H1 (cell line): ENCODE measurements around the gene AKR1B15. TPM values are rescaled to one million over a fixed set of nuclear protein-coding genes. Genes with fewer than 3 reads are reported as not detected.

ENCODE experiments used
- CTCF ChIA-PET: fragments of 300-600 bp; sonication (Branson Sonifier 250); formaldehyde crosslinking; loops from one replicate; lab custom pipeline; 2021; ENCODE audit not compliant: partially characterized antibody; lab: Charles Lee
- POLR2A ChIA-PET: fragments of 300-600 bp; sonication (Branson Sonifier 250); formaldehyde crosslinking; loops from one replicate; lab custom pipeline; 2021; ENCODE audit warnings: inconsistent platforms; ENCODE audit not compliant: partially characterized antibody; lab: Charles Lee
- DNase-seq, 2 experiments: peaks; one replicate each; pipeline versions ENCODE4 v3.0.0 to v3.0.0-alpha.2; 2010 to 2022; ENCODE audit warnings: low spot score in 2 of 2, low read depth in 1 of 2, mixed read lengths in 1 of 2
- FAIRE-seq: peaks from 2 replicates; lab custom pipeline; 2011; peaks lifted over from hg19 to GRCh38; lab: Jason Lieb, UNC
- H2AFZ ChIP-seq: 2 replicates; pipeline ENCODE4 v1.8.1; 2012; ENCODE audit warnings: low read length, inconsistent platforms
- H2AK5ac ChIP-seq: 2 replicates; pipeline ENCODE4 v1.6.1; 2013; ENCODE audit warnings: low read depth, low read length
- H2BK120ac ChIP-seq: replicated peaks from 2 replicates; pipeline ENCODE3; 2013; ENCODE audit warnings: low read depth, low read length, inconsistent platforms
- H2BK12ac ChIP-seq: 2 replicates; pipeline ENCODE4 v1.6.1; 2013; ENCODE audit warnings: low read depth, low read length
- H2BK15ac ChIP-seq: 2 replicates; pipeline ENCODE4 v1.6.1; 2013; ENCODE audit warnings: low read length
- H2BK20ac ChIP-seq: 2 replicates; pipeline ENCODE4 v1.6.1; 2013; ENCODE audit warnings: low read length
- H2BK5ac ChIP-seq: 2 replicates; pipeline ENCODE4 v1.6.1; 2013; ENCODE audit warnings: low read depth, low read length
- H3K14ac ChIP-seq: 2 replicates; pipeline ENCODE4 v1.6.1; 2013; ENCODE audit warnings: inconsistent platforms; ENCODE audit not compliant: insufficient read length
- H3K18ac ChIP-seq: 2 replicates; pipeline ENCODE4 v1.6.1; 2013; ENCODE audit warnings: low read length; ENCODE audit errors: extremely low read depth
- H3K23ac ChIP-seq: 2 replicates; pipeline ENCODE4 v1.6.1; 2013; ENCODE audit warnings: inconsistent platforms; ENCODE audit not compliant: insufficient read length
- H3K23me2 ChIP-seq: 2 replicates; pipeline ENCODE4 v1.6.1; 2013; ENCODE audit warnings: low read depth, low read length
- H3K27ac ChIP-seq: 2 replicates; pipeline ENCODE4 v1.6.1; 2011; ENCODE audit warnings: low read depth, low read length, inconsistent platforms
- H3K27me3 ChIP-seq, 4 experiments: replicated peaks in 1 of 4; 1 replicate in 1 of 4; 2 replicates in 3 of 4; pipeline versions ENCODE4 v1.6.1 to v1.8.1; 2011 to 2013; ENCODE audit warnings: low read length in 3 of 4, mild to moderate bottlenecking in 3 of 4, inconsistent platforms in 2 of 4, mixed read lengths in 2 of 4, moderate library complexity in 1 of 4; ENCODE audit not compliant: control insufficient read depth in 3 of 4, insufficient read depth in 3 of 4; ENCODE audit errors: extremely low read depth in 1 of 4
- H3K36me3 ChIP-seq, 4 experiments: 2 replicates each; pipeline versions ENCODE4 v1.6.1 to v1.8.1; 2011 to 2013; ENCODE audit warnings: mild to moderate bottlenecking in 4 of 4, low read length in 3 of 4, moderate library complexity in 2 of 4, control low read depth in 1 of 4, inconsistent platforms in 1 of 4; ENCODE audit not compliant: insufficient read depth in 4 of 4, control insufficient read depth in 2 of 4
- H3K4ac ChIP-seq: replicated peaks from 2 replicates; pipeline ENCODE3; 2013; ENCODE audit warnings: low read length, low read depth, mixed read lengths, inconsistent platforms; ENCODE audit not compliant: insufficient read length
- H3K4me1 ChIP-seq, 4 experiments: replicated peaks in 1 of 4; 1 replicate in 1 of 4; 2 replicates in 3 of 4; pipeline versions ENCODE4 v1.6.1 to v1.8.1; 2011 to 2013; ENCODE audit warnings: low read length in 3 of 4, inconsistent platforms in 2 of 4, mixed read lengths in 1 of 4; ENCODE audit not compliant: insufficient read depth in 4 of 4, control insufficient read depth in 3 of 4
- H3K4me2 ChIP-seq, 2 experiments: 2 replicates each; pipeline versions ENCODE4 v1.6.1 to v1.8.1; 2011 to 2013; ENCODE audit warnings: low read depth in 2 of 2, low read length in 2 of 2, control low read depth in 1 of 2, inconsistent platforms in 1 of 2, mild to moderate bottlenecking in 1 of 2; ENCODE audit not compliant: insufficient read depth in 1 of 2
- H3K4me3 ChIP-seq, 4 experiments: fragments of 200-600, 300-600 bp in 1 of 4; sonication (generic), shearing (Covaris generic), sonication (Bioruptor Twin) in 1 of 4; 2 replicates each; pipeline versions ENCODE4 v1.5.1 to v1.8.1; 2011 to 2016; ENCODE audit warnings: low read length in 4 of 4, low read depth in 3 of 4, control low read depth in 2 of 4, inconsistent platforms in 2 of 4, mild to moderate bottlenecking in 2 of 4, mixed read lengths in 1 of 4, moderate library complexity in 1 of 4; ENCODE audit not compliant: insufficient read depth in 2 of 4; ENCODE audit errors: extremely low read depth in 1 of 4
- H3K56ac ChIP-seq: replicated peaks from 2 replicates; pipeline ENCODE3; 2013; ENCODE audit warnings: low read depth, mild to moderate bottlenecking, mixed read lengths, low read length, inconsistent platforms; ENCODE audit not compliant: insufficient read length
- H3K79me1 ChIP-seq: 2 replicates; pipeline ENCODE4 v1.6.1; 2013; ENCODE audit warnings: low read depth, low read length, control low read depth
- H3K79me2 ChIP-seq, 2 experiments: 2 replicates each; pipeline versions ENCODE4 v1.6.1 to v1.8.1; 2012 to 2013; ENCODE audit warnings: low read length in 2 of 2, mild to moderate bottlenecking in 2 of 2, inconsistent platforms in 1 of 2; ENCODE audit not compliant: insufficient read depth in 2 of 2, control insufficient read depth in 1 of 2
- H3K9ac ChIP-seq, 4 experiments: replicated peaks in 1 of 4; 1 replicate in 1 of 4; 2 replicates in 3 of 4; pipeline versions ENCODE4 v1.6.1 to v1.8.1; 2011 to 2013; ENCODE audit warnings: low read depth in 3 of 4, low read length in 3 of 4, control low read depth in 2 of 4, mild to moderate bottlenecking in 2 of 4, moderate library complexity in 2 of 4, inconsistent platforms in 1 of 4; ENCODE audit errors: extremely low read depth in 1 of 4
- H3K9me3 ChIP-seq, 2 experiments: 2 replicates each; pipeline versions ENCODE4 v1.6.1 to v1.8.1; 2012 to 2013; ENCODE audit warnings: mild to moderate bottlenecking in 2 of 2, moderate library complexity in 2 of 2, control low read depth in 1 of 2, inconsistent platforms in 1 of 2, low read depth in 1 of 2, low read length in 1 of 2, mixed read lengths in 1 of 2; ENCODE audit not compliant: insufficient read depth in 2 of 2
- H4K20me1 ChIP-seq, 2 experiments: replicated peaks in 1 of 2; 2 replicates each; pipeline versions ENCODE3 to v1.8.1; 2011 to 2013; ENCODE audit warnings: inconsistent platforms in 2 of 2, low read length in 2 of 2, mild to moderate bottlenecking in 1 of 2; ENCODE audit not compliant: insufficient read depth in 2 of 2, control insufficient read depth in 1 of 2
- H4K5ac ChIP-seq: 2 replicates; pipeline ENCODE4 v1.6.1; 2013; ENCODE audit warnings: low read length, low read depth, mixed read lengths, inconsistent platforms; ENCODE audit not compliant: insufficient read length
- H4K8ac ChIP-seq: 2 replicates; pipeline ENCODE4 v1.8.0; 2013; ENCODE audit warnings: mild to moderate bottlenecking, moderate library complexity, low read length, inconsistent platforms; ENCODE audit not compliant: insufficient read depth; ENCODE audit errors: extremely low read depth
- H4K91ac ChIP-seq: replicated peaks from 2 replicates; pipeline ENCODE3; 2013; ENCODE audit warnings: low read length, mixed read lengths, inconsistent platforms; ENCODE audit not compliant: insufficient read length
- WGBS, 2 experiments: shearing (Covaris generic) in 1 of 2; methylation state at CpG; one replicate each; pipeline versions ENCODE4 v1.1.6 to v1.1.7; 2013 to 2015; ENCODE audit warnings: low lambda C conversion rate in 2 of 2, mixed read lengths in 2 of 2, inconsistent platforms in 1 of 2, low coverage in 1 of 2, missing lambda C conversion rate in 1 of 2; ENCODE audit not compliant: insufficient replicate concordance in 2 of 2, insufficient coverage in 1 of 2, insufficient read length in 1 of 2; ENCODE audit errors: extremely low coverage in 1 of 2, missing lambda C conversion rate in 1 of 2; 5-methylcytosine and 5-hydroxymethylcytosine counted together
- polyA plus RNA-seq, 7 experiments: library from polyadenylated mRNA; depleted of rRNA in 3 of 7; stranded (reverse) in 5 of 7; unstranded in 2 of 7; fragments of >200 nt in 5 of 7; fragments of 200-250 nt in 2 of 7; gene quantifications; 1 replicate in 5 of 7; 2 replicates in 1 of 7; 4 replicates in 1 of 7; pipeline versions ENCODE4 v1.2.1 to v1.2.3, GENCODE V29; 2011 to 2013; ENCODE audit warnings: missing spikeins in 2 of 7, mixed read lengths in 2 of 7
- total RNA-seq: library from RNA; stranded (reverse); fragmentation: NEBNext Ultra II Directional; extraction: Animal tissue kit (Norgen Biotek cat#: 25700); gene quantifications from 2 replicates; pipeline ENCODE4 v1.2.1, GENCODE V29; 2021

The AKR1B15 gene
- total and polyA plus RNA-seq, 2 of the 8 experiments (the other 6 are each of a cell fraction or from before 2014, with no cell fraction given): 0.15 to 0.47 TPM

DNA sequence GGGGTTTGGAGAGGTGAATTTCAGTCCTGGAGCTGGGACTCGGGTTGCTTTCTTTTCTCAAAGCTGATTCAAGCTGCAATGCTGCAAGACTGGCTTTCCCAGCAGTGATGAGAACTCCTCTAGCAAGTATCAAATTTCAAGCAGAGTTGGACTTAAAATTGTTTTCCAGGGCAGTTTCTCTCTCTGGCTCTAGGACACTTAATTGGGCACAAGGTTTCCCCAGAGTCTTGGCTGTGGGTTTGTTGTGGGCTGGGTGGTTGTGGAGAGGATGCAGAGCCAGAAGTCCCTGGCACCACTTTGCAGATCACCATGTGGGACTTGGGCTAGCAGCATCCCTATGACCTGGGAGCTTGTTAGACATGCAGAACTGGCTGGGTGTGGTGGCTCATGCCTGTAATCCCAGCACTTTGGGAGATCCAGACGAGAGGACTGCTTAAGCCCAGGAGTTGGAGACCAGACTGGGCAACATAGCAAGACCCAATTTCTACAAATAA lies 16.8 kb downstream of the AKR1B15 start:
- Histone ChIP-seq H3K9me3 (peaks cover 10 to 24% of the 10 kb centered on the region in 2 experiments; a peak in 3 of 4 replicates), H3K4ac (no peak overlapping the region), H3K56ac (no peak overlapping the region), H2BK15ac (no peak overlapping the region), H3K18ac (no peak overlapping the region), H4K20me1 (no peaks in the 10 kb centered on the region), H3K9ac (no peak overlapping the region), H3K4me2 (no peak overlapping the region), H3K23ac (no peak overlapping the region), H3K27me3 (peaks cover 0 to 1% (median 0%) of the 10 kb centered on the region in 4 experiments; a peak in 1 of 7 replicates), H4K91ac (no peak overlapping the region), H3K79me2 (no peaks in the 10 kb centered on the region), H2BK120ac (no peak overlapping the region), H2BK12ac (no peak overlapping the region), H3K27ac (no peak overlapping the region), H4K5ac (no peak overlapping the region), H3K79me1 (no peaks in the 10 kb centered on the region), H3K4me3 (no peak overlapping the region), H3K23me2 (no peaks in the 10 kb centered on the region; the same call in 1 of the 2 replicates), H2AFZ (no peak overlapping the region), H4K8ac (no peak overlapping the region), H3K4me1 (no peaks in the 10 kb centered on the region), H3K14ac (no peak overlapping the region), H2AK5ac (no peak overlapping the region), H3K36me3 (no peaks in the 10 kb centered on the region), H2BK20ac (no peak overlapping the region), H2BK5ac (no peak overlapping the region)
- FAIRE-seq (no peak), DNase-seq (no peak)
- POLR2A ChIA-PET: no interaction called here
- CTCF ChIA-PET: interaction anchor here (0.7 to 3.3 kb wide), 6 partner anchors 11 to 399 kb away, joined by 3 to 14 read pairs (median 4); no protein-coding TSS in a partner anchor
- WGBS, 2 experiments: 97% methylated on average over 2 of the region's 2 CpGs; no CpG with 5 or more reads in 1 of the 2 experiments
